ENCODE measurements around the gene RETREG1. TPM values are rescaled to one million over a fixed set of nuclear protein-coding genes. Genes with fewer than 3 reads are reported as not detected.

Gene RETREG1
- total and polyA plus RNA-seq, 2 experiments from 2014 or later = 2.3 to 3.6 TPM

GRCh38 chr5:16493261-16493660 is 123.5 kb downstream of the RETREG1 start:
- no peak for ATAC-seq
- Histone ChIP-seq H3K4me1 (ENCODE audit: insufficient read depth) (no peaks in the 10 kb centered on the region), H4K20me1 (replicated peaks; ENCODE audit: insufficient read depth) (no peaks in the 10 kb centered on the region), H3K36me3 (ENCODE audit: insufficient read depth) (no peaks in the 10 kb centered on the region), H2AFZ (no peak overlapping the region), H3K4me3 (no peak overlapping the region), H3K27ac (ENCODE audit: low read depth) (no peak overlapping the region), H3F3A (replicated peaks; ENCODE audit: low read depth) (no peaks in the 10 kb centered on the region), H3K9me2 (ENCODE audit: insufficient read depth) (no peaks in the 10 kb centered on the region), H3K79me2 (replicated peaks; ENCODE audit: insufficient read depth) (no peaks in the 10 kb centered on the region), H3K4me2 (no peak overlapping the region), H3K27me3 (ENCODE audit: insufficient read depth) (no peaks in the 10 kb centered on the region)
- Mint-ChIP-seq H3K27ac (no peak overlapping the region), H3K4me3 (no peak overlapping the region), H3K9me3 (peaks cover 28% of the 10 kb centered on the region), H3K36me3 (ENCODE audit: low read depth) (peaks cover 21% of the 10 kb centered on the region), H3K27me3 (ENCODE audit: insufficient read depth, low read depth, poor library complexity) (no peaks in the 10 kb centered on the region), H3K4me1 (no peaks in the 10 kb centered on the region)
- DNase-seq (ENCODE audit: low spot score) = no peak
- TF ChIP-seq CTCF (conservative IDR thresholded peaks at IDR 0.05; ENCODE audit: low read depth in 2 of 2) = no peak
- no peak for TF ChIP-seq NANOG (IDR thresholded peaks at IDR 0.05; ENCODE audit: borderline replicate concordance)
- no peak for TF ChIP-seq ZNF331 (CRISPR knock-in tag; IDR thresholded peaks at IDR 0.05; ENCODE audit: low read depth)
- TF ChIP-seq CREB1 (CRISPR knock-in tag; IDR thresholded peaks at IDR 0.05; ENCODE audit: low read depth) = no peak
- no peak for TF ChIP-seq ZNF462 (CRISPR knock-in tag; IDR thresholded peaks at IDR 0.05)
- TF ChIP-seq EZH2 (IDR thresholded peaks at IDR 0.05; ENCODE audit: low read depth, unreplicated experiment) = no peak
- no peak for TF ChIP-seq EZH2phosphoT487 (IDR thresholded peaks at IDR 0.05; ENCODE audit: unreplicated experiment)
- no peak for TF ChIP-seq ETS1 (IDR thresholded peaks at IDR 0.05)
- TF ChIP-seq ZNF114 (CRISPR knock-in tag; IDR thresholded peaks at IDR 0.05) = no peak
- TF ChIP-seq POLR2AphosphoS5 (IDR thresholded peaks at IDR 0.05; ENCODE audit: low read depth) = no peak
- no peak for TF ChIP-seq REST (IDR thresholded peaks at IDR 0.05; ENCODE audit: unreplicated experiment)
- no peak for TF ChIP-seq STAT1 (IDR thresholded peaks at IDR 0.05; ENCODE audit: unreplicated experiment)
- no peak for TF ChIP-seq JUNB (IDR thresholded peaks at IDR 0.05; ENCODE audit: unreplicated experiment)

Measured in GM23338 (cell line).